DOHH2 (cell line): ENCODE data around the gene CXCL1.
"Not testable (repeated sequence)": the region's sequence is repeated elsewhere in the genome, so short reads cannot be mapped to it uniquely, and the experiment has no call there.

ENCODE experiments used
- H3F3A ChIP-seq: fragments of 200-600 bp; sonication (generic), shearing (Covaris generic); 2 replicates; pipeline ENCODE4 v1.6.0; 2016; ENCODE audit warnings: antibody characterized with exemption, mild to moderate bottlenecking; ENCODE audit not compliant: control insufficient read depth, insufficient read depth
- H3K27ac ChIP-seq: fragments of 200-600 bp; sonication (generic); 2 replicates; pipeline ENCODE4 v1.5.1; 2014; ENCODE audit warnings: low read depth, mild to moderate bottlenecking, low read length, moderate library complexity
- H3K27me3 ChIP-seq: fragments of 200-600 bp; sonication (generic); 2 replicates; pipeline ENCODE4 v1.6.1; 2014; ENCODE audit warnings: mild to moderate bottlenecking, low read length, mixed read lengths; ENCODE audit not compliant: control insufficient read depth
- H3K36me3 ChIP-seq: fragments of 200-600 bp; sonication (generic); 2 replicates; pipeline ENCODE4 v1.6.1; 2014; ENCODE audit warnings: mild to moderate bottlenecking, low read length, moderate library complexity, mixed read lengths; ENCODE audit not compliant: control insufficient read depth
- H3K4me1 ChIP-seq: fragments of 200-600 bp; sonication (generic); 2 replicates; pipeline ENCODE4 v1.6.1; 2014; ENCODE audit warnings: mild to moderate bottlenecking, low read length, mixed read lengths; ENCODE audit not compliant: control insufficient read depth
- H3K4me2 ChIP-seq: fragments of 200-600 bp; sonication (generic); 2 replicates; pipeline ENCODE4 v1.6.0; 2014; ENCODE audit warnings: mild to moderate bottlenecking, low read length, moderate library complexity
- H3K4me3 ChIP-seq: fragments of 200-600 bp; sonication (generic); 2 replicates; pipeline ENCODE4 v1.5.1; 2014; ENCODE audit warnings: mild to moderate bottlenecking, low read length, mixed read lengths
- H3K79me2 ChIP-seq: fragments of 200-600 bp; sonication (generic); 2 replicates; pipeline ENCODE4 v1.6.1; 2014; ENCODE audit warnings: mild to moderate bottlenecking, low read length, mixed read lengths; ENCODE audit not compliant: control insufficient read depth
- H3K9me2 ChIP-seq: fragments of 200-600 bp; sonication (generic); replicated peaks from 2 replicates; pipeline ENCODE4 v1.6.1; 2014; ENCODE audit warnings: mild to moderate bottlenecking, low read length, mixed read lengths; ENCODE audit not compliant: control insufficient read depth
- H3K9me3 ChIP-seq: fragments of 200-600 bp; sonication (generic); 2 replicates; pipeline ENCODE4 v1.6.1; 2014; ENCODE audit warnings: antibody characterized with exemption, low read length, mixed read lengths; ENCODE audit not compliant: control insufficient read depth, insufficient read depth
- H4K20me1 ChIP-seq: fragments of 200-600 bp; sonication (generic); 2 replicates; pipeline ENCODE4 v1.6.0; 2014; ENCODE audit warnings: low read depth, mild to moderate bottlenecking, antibody characterized with exemption, low read length, moderate library complexity; ENCODE audit not compliant: control insufficient read depth, insufficient read depth
- CTCF ChIP-seq: fragments of 200-600 bp; sonication (generic); IDR thresholded peaks from one replicate; pipeline ENCODE4 v1.5.1; 2014; ENCODE audit warnings: antibody characterized with exemption, mild to moderate bottlenecking, low read depth, low read length; ENCODE audit not compliant: poor library complexity, severe bottlenecking
- EZH2phosphoT487 ChIP-seq: fragments of 200-600 bp; sonication (generic); IDR thresholded peaks from 2 replicates; pipeline ENCODE4 v1.6.1; 2017; ENCODE audit warnings: borderline replicate concordance, mild to moderate bottlenecking, antibody characterized with exemption, low read length, moderate library complexity, mixed read lengths

CXCL1 gene

GRCh38 chr4:73895201-73896175 lies 26.3 kb downstream of the CXCL1 start:
- Histone ChIP-seq H3K36me3 (no peaks in the 10 kb centered on the region), H3K79me2 (no peaks in the 10 kb centered on the region), H3K4me1 (no peaks in the 10 kb centered on the region), H3K9me2 (no peaks in the 10 kb centered on the region), H3F3A (no peaks in the 10 kb centered on the region), H4K20me1 (no peaks in the 10 kb centered on the region), H3K4me2 (no peak overlapping the region), H3K27me3 (no peaks in the 10 kb centered on the region), H3K27ac (no peak overlapping the region), H3K4me3 (no peak overlapping the region), H3K9me3 (no peaks in the 10 kb centered on the region)
- no peak for TF ChIP-seq EZH2phosphoT487
- no peak for TF ChIP-seq CTCF

GRCh38 chr4:73896416-73896815 lies 27.2 kb downstream of the CXCL1 start:
- H3K4me1 ChIP-seq = no peaks in the 10 kb centered on the region
- no peak overlapping the region for H3K4me2 ChIP-seq
- H3K9me2 ChIP-seq = no peaks in the 10 kb centered on the region
- no peak overlapping the region for H3K4me3 ChIP-seq
- no peak overlapping the region for H3K27ac ChIP-seq
- no peaks in the 10 kb centered on the region for H4K20me1 ChIP-seq
- H3K9me3 ChIP-seq = no peaks in the 10 kb centered on the region
- H3F3A ChIP-seq = no peaks in the 10 kb centered on the region
- no peaks in the 10 kb centered on the region for H3K79me2 ChIP-seq
- H3K36me3 ChIP-seq = no peaks in the 10 kb centered on the region
- no peaks in the 10 kb centered on the region for H3K27me3 ChIP-seq
- TF ChIP-seq EZH2phosphoT487 (no peak), CTCF (no peak)

DNA sequence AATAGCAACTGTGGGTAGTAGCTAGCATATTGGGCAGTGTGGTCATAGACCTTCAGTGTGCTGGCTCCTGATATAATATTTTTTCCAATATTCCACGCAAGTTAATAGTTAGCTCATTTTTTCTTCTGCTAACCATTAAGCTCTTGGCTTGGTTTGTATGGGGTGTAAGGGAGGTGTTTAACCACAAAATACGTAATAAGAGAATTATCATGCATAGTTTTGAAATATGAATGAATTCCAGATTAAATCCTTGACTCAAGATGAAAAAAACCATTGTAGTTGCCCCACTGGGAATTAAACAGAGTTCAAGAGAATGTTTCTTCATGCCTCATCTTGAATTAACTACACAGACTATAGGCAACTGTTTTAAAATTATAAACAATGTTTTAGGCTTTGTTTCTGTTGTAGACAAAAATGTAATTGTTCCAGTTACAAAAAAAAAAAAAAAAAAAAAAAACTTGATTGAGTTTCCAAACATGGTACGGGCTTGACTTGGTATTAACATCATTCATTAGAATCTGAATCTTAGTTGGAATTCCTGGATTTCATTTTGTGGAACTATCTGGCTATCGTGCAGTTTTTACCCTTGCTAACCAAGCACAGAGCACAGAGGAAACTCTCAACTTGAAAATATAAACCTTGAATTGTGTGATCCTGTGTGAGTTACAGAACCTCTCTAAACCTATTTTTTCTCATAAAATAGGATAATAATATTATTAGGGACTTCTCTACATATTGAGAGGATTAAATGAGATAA lies 28.4 kb downstream of the CXCL1 start:
- no peaks in the 10 kb centered on the region for H3K36me3 ChIP-seq
- H3K4me2 ChIP-seq = no peak overlapping the region
- H3K79me2 ChIP-seq = no peaks in the 10 kb centered on the region
- no peaks in the 10 kb centered on the region for H3F3A ChIP-seq
- H4K20me1 ChIP-seq = no peaks in the 10 kb centered on the region
- H3K4me3 ChIP-seq = no peak overlapping the region
- no peaks in the 10 kb centered on the region for H3K9me3 ChIP-seq
- H3K27me3 ChIP-seq = no peaks in the 10 kb centered on the region
- no peak overlapping the region for H3K27ac ChIP-seq
- H3K9me2 ChIP-seq = no peaks in the 10 kb centered on the region
- no peak for TF ChIP-seq CTCF
- TF ChIP-seq EZH2phosphoT487 = no peak
- no peaks in the 10 kb centered on the region for H3K4me1 ChIP-seq

DNA sequence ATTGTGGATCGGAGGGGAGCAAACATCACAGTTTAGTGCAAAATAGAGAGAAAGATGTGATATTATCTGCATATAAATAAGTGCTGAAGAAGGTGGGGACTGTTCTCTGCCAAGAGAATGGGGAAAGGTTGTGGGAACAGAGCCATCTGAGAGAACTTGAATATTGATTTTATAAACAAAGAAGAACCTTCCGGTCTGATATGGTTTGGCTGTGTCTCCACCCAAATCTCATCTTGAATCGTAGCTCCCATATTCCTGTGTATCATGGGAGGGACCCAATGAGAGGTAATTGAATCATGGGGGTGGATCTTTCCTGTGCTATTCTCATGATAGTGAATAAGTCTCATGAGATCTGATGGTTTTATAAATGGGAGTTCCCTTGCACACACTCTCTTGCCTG lies 30.1 kb downstream of the CXCL1 start:
- not testable (repeated sequence) for H3K27ac ChIP-seq, H3F3A ChIP-seq, H3K4me1 ChIP-seq, H3K36me3 ChIP-seq, H3K4me2 ChIP-seq, H3K79me2 ChIP-seq, H3K9me2 ChIP-seq, H3K27me3 ChIP-seq, H4K20me1 ChIP-seq, H3K9me3 ChIP-seq, H3K4me3 ChIP-seq
